ENCODE data around the gene SLC9A4.

DNA sequence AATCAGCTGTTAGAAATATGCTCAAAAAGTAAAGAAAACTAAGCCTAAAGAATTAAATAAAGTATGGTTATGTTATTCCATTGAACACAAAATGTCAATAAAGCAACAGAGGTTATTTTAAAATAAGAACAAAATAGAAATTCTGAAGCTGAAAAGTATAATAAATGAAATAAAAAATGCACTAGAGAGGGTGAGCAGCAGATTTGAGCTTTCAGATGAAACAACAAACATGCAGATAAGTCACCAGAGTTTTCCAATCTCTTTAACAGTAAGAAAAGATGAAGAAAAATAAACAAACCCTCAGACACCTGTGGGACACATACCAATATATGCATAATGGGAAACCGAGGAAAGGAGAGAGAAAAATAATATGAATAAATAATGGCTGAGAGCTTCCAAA, 76.0 kb downstream of the SLC9A4 start:
- TF ChIP-seq YY1 (IDR thresholded peaks at IDR 0.05; ENCODE audit: insufficient read depth, insufficient read length): no peak
- TF ChIP-seq SUZ12 (IDR thresholded peaks at IDR 0.05; ENCODE audit: extremely low read depth, insufficient read depth, insufficient read length): no peak
- TF ChIP-seq ZNF274 (IDR thresholded peaks at IDR 0.05; ENCODE audit: low read depth, low read length): no peak

Measured in NT2/D1 (cell line).